ENCODE data around the gene ZRANB1.

The ZRANB1 gene

GRCh38 chr10:125035136-125035535 is 93.2 kb downstream of the ZRANB1 start:
- Histone ChIP-seq H3K27me3 (replicated peaks; ENCODE audit: control insufficient read depth, insufficient read depth, low read length) (no peaks in the 10 kb centered on the region), H3K9me3 (ENCODE audit: control insufficient read depth, low read length) (no peaks in the 10 kb centered on the region), H3K4me3 (ENCODE audit: low read length) (peak overlapping the region; percentile 10), H3K4me1 (ENCODE audit: control insufficient read depth, insufficient read depth, low read length) (peaks cover 31% of the 10 kb centered on the region), H3K9ac (ENCODE audit: low read length) (no peak overlapping the region), H3K36me3 (ENCODE audit: control insufficient read depth, insufficient read depth, low read length, severe bottlenecking) (no peaks in the 10 kb centered on the region)
- peak; percentile 92 for DNase-seq (ENCODE audit: low read depth)

- H3K9ac ChIP-seq (ENCODE audit: low read length): no peak overlapping the region
- H3K4me1 ChIP-seq (ENCODE audit: control insufficient read depth, insufficient read depth, low read length): peaks cover 31% of the 10 kb centered on the region
- H3K9me3 ChIP-seq (ENCODE audit: control insufficient read depth, low read length): no peaks in the 10 kb centered on the region
- H3K36me3 ChIP-seq (ENCODE audit: control insufficient read depth, insufficient read depth, low read length, severe bottlenecking): no peaks in the 10 kb centered on the region
- no peak for DNase-seq (ENCODE audit: low read depth)
- no peak overlapping the region for H3K4me3 ChIP-seq (ENCODE audit: low read length)
- no peaks in the 10 kb centered on the region for H3K27me3 ChIP-seq (replicated peaks; ENCODE audit: control insufficient read depth, insufficient read depth, low read length)
Observed at GRCh38 chr10:125035588-125036295, 93.8 kb downstream of the ZRANB1 start.

GRCh38 chr10:125037145-125037877 is 95.4 kb downstream of the ZRANB1 start:
- no peaks in the 10 kb centered on the region for H3K36me3 ChIP-seq (ENCODE audit: control insufficient read depth, insufficient read depth, low read length, severe bottlenecking)
- DNase-seq (ENCODE audit: low read depth): peak; percentile 58
- peaks cover 31% of the 10 kb centered on the region for H3K4me1 ChIP-seq (ENCODE audit: control insufficient read depth, insufficient read depth, low read length)

More at GRCh38 chr10:125037145-125037877, 95.4 kb downstream of the ZRANB1 start:
- Histone ChIP-seq H3K4me3 (ENCODE audit: low read length) (no peak overlapping the region), H3K9ac (ENCODE audit: low read length) (no peak overlapping the region), H3K27me3 (replicated peaks; ENCODE audit: control insufficient read depth, insufficient read depth, low read length) (no peaks in the 10 kb centered on the region), H3K9me3 (ENCODE audit: control insufficient read depth, low read length) (no peaks in the 10 kb centered on the region)

All from adipocyte (in vitro differentiated cells).